ENCODE results near the gene GALNT11.

DNA sequence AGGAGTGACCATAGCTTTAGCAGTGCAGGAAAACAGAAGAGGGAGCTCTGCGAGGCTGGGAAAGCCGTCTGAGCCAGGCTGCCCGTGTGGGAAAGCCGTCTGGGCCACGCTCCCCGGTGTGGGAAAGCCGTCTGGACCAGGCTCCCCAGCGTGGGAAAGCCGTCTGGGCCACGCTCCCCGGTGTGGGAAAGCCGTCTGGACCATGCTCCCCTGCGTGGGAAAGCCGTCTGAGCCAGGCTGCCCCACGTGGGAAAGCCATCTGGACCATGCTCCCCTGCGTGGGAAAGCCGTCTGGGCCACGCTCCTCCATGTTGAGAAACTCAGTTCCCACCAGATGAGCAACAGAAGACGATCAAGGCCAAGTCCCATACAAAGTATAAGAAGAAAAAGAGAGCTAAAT lies 101.8 kb downstream of the GALNT11 start:
- TF ChIP-seq, protein P1, sequence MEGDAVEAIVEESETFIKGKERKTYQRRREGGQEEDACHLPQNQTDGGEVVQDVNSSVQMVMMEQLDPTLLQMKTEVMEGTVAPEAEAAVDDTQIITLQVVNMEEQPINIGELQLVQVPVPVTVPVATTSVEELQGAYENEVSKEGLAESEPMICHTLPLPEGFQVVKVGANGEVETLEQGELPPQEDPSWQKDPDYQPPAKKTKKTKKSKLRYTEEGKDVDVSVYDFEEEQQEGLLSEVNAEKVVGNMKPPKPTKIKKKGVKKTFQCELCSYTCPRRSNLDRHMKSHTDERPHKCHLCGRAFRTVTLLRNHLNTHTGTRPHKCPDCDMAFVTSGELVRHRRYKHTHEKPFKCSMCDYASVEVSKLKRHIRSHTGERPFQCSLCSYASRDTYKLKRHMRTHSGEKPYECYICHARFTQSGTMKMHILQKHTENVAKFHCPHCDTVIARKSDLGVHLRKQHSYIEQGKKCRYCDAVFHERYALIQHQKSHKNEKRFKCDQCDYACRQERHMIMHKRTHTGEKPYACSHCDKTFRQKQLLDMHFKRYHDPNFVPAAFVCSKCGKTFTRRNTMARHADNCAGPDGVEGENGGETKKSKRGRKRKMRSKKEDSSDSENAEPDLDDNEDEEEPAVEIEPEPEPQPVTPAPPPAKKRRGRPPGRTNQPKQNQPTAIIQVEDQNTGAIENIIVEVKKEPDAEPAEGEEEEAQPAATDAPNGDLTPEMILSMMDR (IDR thresholded peaks at IDR 0.05; ENCODE audit: insufficient read depth, low read depth, low read length), result no peak
- no peak for TF ChIP-seq EZH2 (IDR thresholded peaks at IDR 0.05; ENCODE audit: insufficient read depth, low read length)

Data from astrocyte (in vitro differentiated cells and primary cell).